DOHH2 (cell line): ENCODE results near the gene VGF.

Experiments used
- H3F3A ChIP-seq: fragments of 200-600 bp; sonication (generic), shearing (Covaris generic); 2 replicates; pipeline ENCODE4 v1.6.0; 2016; ENCODE audit warnings: antibody characterized with exemption, mild to moderate bottlenecking; ENCODE audit not compliant: control insufficient read depth, insufficient read depth
- H3K27ac ChIP-seq: fragments of 200-600 bp; sonication (generic); 2 replicates; pipeline ENCODE4 v1.5.1; 2014; ENCODE audit warnings: low read depth, mild to moderate bottlenecking, low read length, moderate library complexity
- H3K27me3 ChIP-seq: fragments of 200-600 bp; sonication (generic); 2 replicates; pipeline ENCODE4 v1.6.1; 2014; ENCODE audit warnings: mild to moderate bottlenecking, low read length, mixed read lengths; ENCODE audit not compliant: control insufficient read depth
- H3K36me3 ChIP-seq: fragments of 200-600 bp; sonication (generic); 2 replicates; pipeline ENCODE4 v1.6.1; 2014; ENCODE audit warnings: mild to moderate bottlenecking, low read length, moderate library complexity, mixed read lengths; ENCODE audit not compliant: control insufficient read depth
- H3K4me1 ChIP-seq: fragments of 200-600 bp; sonication (generic); 2 replicates; pipeline ENCODE4 v1.6.1; 2014; ENCODE audit warnings: mild to moderate bottlenecking, low read length, mixed read lengths; ENCODE audit not compliant: control insufficient read depth
- H3K4me2 ChIP-seq: fragments of 200-600 bp; sonication (generic); 2 replicates; pipeline ENCODE4 v1.6.0; 2014; ENCODE audit warnings: mild to moderate bottlenecking, low read length, moderate library complexity
- H3K4me3 ChIP-seq: fragments of 200-600 bp; sonication (generic); 2 replicates; pipeline ENCODE4 v1.5.1; 2014; ENCODE audit warnings: mild to moderate bottlenecking, low read length, mixed read lengths
- H3K79me2 ChIP-seq: fragments of 200-600 bp; sonication (generic); 2 replicates; pipeline ENCODE4 v1.6.1; 2014; ENCODE audit warnings: mild to moderate bottlenecking, low read length, mixed read lengths; ENCODE audit not compliant: control insufficient read depth
- H3K9me2 ChIP-seq: fragments of 200-600 bp; sonication (generic); replicated peaks from 2 replicates; pipeline ENCODE4 v1.6.1; 2014; ENCODE audit warnings: mild to moderate bottlenecking, low read length, mixed read lengths; ENCODE audit not compliant: control insufficient read depth
- H3K9me3 ChIP-seq: fragments of 200-600 bp; sonication (generic); 2 replicates; pipeline ENCODE4 v1.6.1; 2014; ENCODE audit warnings: antibody characterized with exemption, low read length, mixed read lengths; ENCODE audit not compliant: control insufficient read depth, insufficient read depth
- H4K20me1 ChIP-seq: fragments of 200-600 bp; sonication (generic); 2 replicates; pipeline ENCODE4 v1.6.0; 2014; ENCODE audit warnings: low read depth, mild to moderate bottlenecking, antibody characterized with exemption, low read length, moderate library complexity; ENCODE audit not compliant: control insufficient read depth, insufficient read depth
- CTCF ChIP-seq: fragments of 200-600 bp; sonication (generic); IDR thresholded peaks from one replicate; pipeline ENCODE4 v1.5.1; 2014; ENCODE audit warnings: antibody characterized with exemption, mild to moderate bottlenecking, low read depth, low read length; ENCODE audit not compliant: poor library complexity, severe bottlenecking
- EZH2phosphoT487 ChIP-seq: fragments of 200-600 bp; sonication (generic); IDR thresholded peaks from 2 replicates; pipeline ENCODE4 v1.6.1; 2017; ENCODE audit warnings: borderline replicate concordance, mild to moderate bottlenecking, antibody characterized with exemption, low read length, moderate library complexity, mixed read lengths

VGF gene

GRCh38 chr7:101126651-101127459 lies 38.5 kb downstream of the VGF start, which contains the start of gene SERPINE1:
SERPINE1 (plus strand) TSS chr7:101127104; CDS start chr7:101128394, 1,290 bp downstream.
- no peak for TF ChIP-seq EZH2phosphoT487
- peak; percentile 30 for TF ChIP-seq CTCF
- no peaks in the 10 kb centered on the region for H3K9me2 ChIP-seq
- H3F3A ChIP-seq, result no peaks in the 10 kb centered on the region
- no peak within 1 kb of the TSS for H3K4me3 ChIP-seq
- H3K36me3 ChIP-seq, result no peaks in the 10 kb centered on the region
- no peaks in the 10 kb centered on the region for H4K20me1 ChIP-seq
- no peak within 1 kb of the TSS for H3K27ac ChIP-seq
- peaks cover 16% of the 10 kb centered on the region for H3K4me1 ChIP-seq
- H3K9me3 ChIP-seq, result no peaks in the 10 kb centered on the region
- peaks cover 58% of the 10 kb centered on the region for H3K27me3 ChIP-seq
- H3K79me2 ChIP-seq, result no peaks in the 10 kb centered on the region
- 0 out of 2 replicates have a peak within 1 kb of the TSS, but pooled peaks have one; percentile 20 for H3K4me2 ChIP-seq

GRCh38 chr7:101125989-101126650 lies 39.2 kb downstream of the VGF start:
- TF ChIP-seq EZH2phosphoT487 (no peak), CTCF (no peak)
- Histone ChIP-seq H3K4me3 (no peak overlapping the region), H3K27me3 (peaks cover 58% of the 10 kb centered on the region), H3K4me1 (peaks cover 16% of the 10 kb centered on the region), H3K79me2 (no peaks in the 10 kb centered on the region), H3K36me3 (no peaks in the 10 kb centered on the region), H3F3A (no peaks in the 10 kb centered on the region), H3K27ac (no peak overlapping the region), H3K9me2 (no peaks in the 10 kb centered on the region), H4K20me1 (no peaks in the 10 kb centered on the region), H3K9me3 (no peaks in the 10 kb centered on the region), H3K4me2 (no peak overlapping the region)

- peaks cover 62% of the 10 kb centered on the region for H3K27me3 ChIP-seq
- no peaks in the 10 kb centered on the region for H3K36me3 ChIP-seq
- no peak overlapping the region for H3K4me2 ChIP-seq
- TF ChIP-seq EZH2phosphoT487 (no peak), CTCF (no peak)
- H3K9me3 ChIP-seq, result no peaks in the 10 kb centered on the region
- no peak overlapping the region for H3K27ac ChIP-seq
- H3K4me1 ChIP-seq, result peaks cover 16% of the 10 kb centered on the region
- no peaks in the 10 kb centered on the region for H3K79me2 ChIP-seq
- no peaks in the 10 kb centered on the region for H4K20me1 ChIP-seq
- H3K9me2 ChIP-seq, result no peaks in the 10 kb centered on the region
- no peaks in the 10 kb centered on the region for H3F3A ChIP-seq
- H3K4me3 ChIP-seq, result no peak overlapping the region
Measured at GRCh38 chr7:101124376-101125056, 40.9 kb downstream of the VGF start.
